K562 (cell line): Measurements from ENCODE around the gene FOXA3. TPM values are rescaled to one million over a fixed set of nuclear protein-coding genes. Genes with fewer than 3 reads are reported as not detected.

Source experiments
- ARNT ChIP-seq, 2 experiments: fragments of 450-650 bp; IDR thresholded peaks; 2 replicates each; pipeline ENCODE4 v1.6.1; 2016; ENCODE audit warnings: mild to moderate bottlenecking in 1 of 2
- ASH1L ChIP-seq: fragments of 450-650 bp; IDR thresholded peaks from 2 replicates; pipeline ENCODE4 v1.6.1; 2018; ENCODE audit warnings: borderline replicate concordance, mild to moderate bottlenecking, low read depth; ENCODE audit not compliant: partially characterized antibody
- ATF6 ChIP-seq: sonication (generic); formaldehyde crosslinking; IDR thresholded peaks from 2 replicates; pipeline ENCODE4 v1.4.0; 2020; ENCODE audit warnings: mild to moderate bottlenecking, missing genetic modification reagents
- CEBPG ChIP-seq, 3 experiments: fragments of 200-800 bp in 1 of 3; sonication (Bioruptor generic) in 1 of 3; sonication (generic) in 1 of 3; formaldehyde crosslinking in 1 of 3; IDR thresholded peaks in 2 of 3; conservative IDR thresholded peaks in 1 of 3; 2 replicates each; pipeline versions ENCODE4 v1.6.1 to v1.8.0; 2016 to 2022; ENCODE audit warnings: missing compliant biosample characterization in 2 of 3, missing genetic modification characterization in 2 of 3, mild to moderate bottlenecking in 1 of 3, missing genetic modification reagents in 1 of 3
- COPS2 ChIP-seq: fragments of 450-650 bp; conservative IDR thresholded peaks from 2 replicates; pipeline ENCODE4 v1.6.1; 2016; ENCODE audit warnings: mild to moderate bottlenecking, moderate library complexity
- EWSR1 ChIP-seq: fragments of 450-650 bp; IDR thresholded peaks from 2 replicates; pipeline ENCODE4 v1.6.1; 2018; ENCODE audit warnings: borderline replicate concordance, mild to moderate bottlenecking, low read depth, moderate library complexity; ENCODE audit not compliant: partially characterized antibody
- FOSL1 ChIP-seq: fragments of 200-800 bp; sonication (Bioruptor generic); conservative IDR thresholded peaks from 2 replicates; pipeline ENCODE4 v1.6.1; 2016; ENCODE audit warnings: missing genetic modification characterization, missing compliant biosample characterization
- HMBOX1 ChIP-seq: sonication (generic); IDR thresholded peaks from 2 replicates; pipeline ENCODE4 v1.6.1; 2016
- LARP7 ChIP-seq: fragments of 450-650 bp; IDR thresholded peaks from 2 replicates; pipeline ENCODE4 v1.6.1; 2016
- NCOA1 ChIP-seq: fragments of 450-650 bp; IDR thresholded peaks from 2 replicates; pipeline ENCODE4 v1.6.1; 2016; ENCODE audit warnings: low read depth
- PHF21A ChIP-seq: fragments of 450-650 bp; IDR thresholded peaks from 2 replicates; pipeline ENCODE4 v1.6.1; 2017; ENCODE audit warnings: low read depth, borderline replicate concordance
- RBM15 ChIP-seq: fragments of 200-400 bp; formaldehyde crosslinking; IDR thresholded peaks from 2 replicates; pipeline ENCODE4 v1.6.1; 2018; ENCODE audit warnings: mild to moderate bottlenecking, low read length, moderate library complexity; ENCODE audit not compliant: insufficient read depth
- THRAP3 ChIP-seq: fragments of 450-650 bp; IDR thresholded peaks from 2 replicates; pipeline ENCODE4 v1.6.1; 2016; ENCODE audit warnings: mild to moderate bottlenecking, inconsistent platforms, borderline replicate concordance
- TSHZ1 ChIP-seq: fragments of 250-450 bp; sonication (Bioruptor Pico); IDR thresholded peaks from 2 replicates; pipeline ENCODE4 v1.4.0; 2020; ENCODE audit warnings: mild to moderate bottlenecking, moderate library complexity
- ZBTB26 ChIP-seq: fragments of 450-650 bp; formaldehyde crosslinking; IDR thresholded peaks from 2 replicates; pipeline ENCODE4 v1.4.0; 2022; ENCODE audit warnings: missing genetic modification characterization
- ZFP1 ChIP-seq: fragments of 450-650 bp; formaldehyde crosslinking; IDR thresholded peaks from 2 replicates; pipeline ENCODE4 v1.4.0; 2020; ENCODE audit warnings: mild to moderate bottlenecking, mixed read lengths
- ZFP91 ChIP-seq: sonication (generic); formaldehyde crosslinking; IDR thresholded peaks from 2 replicates; pipeline ENCODE4 v1.8.0; 2022; ENCODE audit warnings: mild to moderate bottlenecking, missing genetic modification reagents
- ZNF12 ChIP-seq: sonication (generic); formaldehyde crosslinking; IDR thresholded peaks from 2 replicates; pipeline ENCODE4 v1.4.0; 2020; ENCODE audit warnings: mild to moderate bottlenecking, missing genetic modification reagents
- ZNF316 ChIP-seq: fragments of 450-650 bp; IDR thresholded peaks from 2 replicates; pipeline ENCODE4 v1.6.1; 2016
- ZNF324 ChIP-seq: fragments of 250-450 bp; sonication (Bioruptor Pico); IDR thresholded peaks from 2 replicates; pipeline ENCODE4 v1.4.0; 2020; ENCODE audit warnings: mild to moderate bottlenecking
- polyA plus RNA-seq, 8 experiments: library from polyadenylated mRNA; depleted of rRNA in 4 of 8; stranded (reverse) in 5 of 8; unstranded in 3 of 8; fragments of >200 nt; fragmentation: Nextera tagmentation in 2 of 8; fragmentation: Illumina TruSeq in 1 of 8; extraction: Ambion mirVana in 2 of 8; extraction: Trizol in 1 of 8; gene quantifications; 2 replicates each; pipeline versions ENCODE4 v1.2.1 to v1.2.3, GENCODE V29; 2011 to 2014; ENCODE audit warnings: inconsistent platforms in 1 of 8, missing spikeins in 1 of 8
- total RNA-seq, 7 experiments: library from RNA; depleted of rRNA in 6 of 7; stranded (reverse); fragments of >200 nt in 6 of 7; fragmentation: Illumina TruSeq in 2 of 7; extraction: Trizol in 2 of 7; gene quantifications; 2 replicates each; pipeline versions ENCODE4 v1.2.1 to v1.2.3, GENCODE V29; 2011 to 2021; ENCODE audit warnings: low replicate concordance in 1 of 7

Gene FOXA3
- total and polyA plus RNA-seq, 9 of the 15 experiments (the other 6 are each of a cell fraction or from before 2014, with no cell fraction given), result 1.3 to 15.5 (median 4.7) TPM

GRCh38 chr19:45863335-45863839, 739 bp upstream of the FOXA3 start (continued):
- TF ChIP-seq TSHZ1 (CRISPR knock-in tag) (no peak), CEBPG (CRISPR knock-in tag; IDR thresholded peaks at IDR 0.05) (no peak), CEBPG (tag; conservative IDR thresholded peaks at IDR 0.05 in 1 of 2, IDR thresholded peaks at IDR 0.05 in 1 of 2) (no peak), EWSR1 (no peak), HMBOX1 (no peak), ATF6 (CRISPR knock-in tag) (0 out of 2 replicates have a peak, but pooled peaks have one; percentile 69), ZNF324 (no peak), ARNT (IDR thresholded peaks at IDR 0.05) (no peak; a peak in 1 of 4 replicates), ASH1L (no peak), THRAP3 (no peak), FOSL1 (no peak), ZFP1 (CRISPR knock-in tag) (no peak), LARP7 (0 out of 2 replicates have a peak, but pooled peaks have one; percentile 24), PHF21A (no peak), ZFP91 (CRISPR knock-in tag) (no peak), COPS2 (no peak), ZBTB26 (CRISPR knock-in tag) (0 out of 2 replicates have a peak, but pooled peaks have one; percentile 8), NCOA1 (no peak), RBM15 (no peak), ZNF316 (no peak), ZNF12 (CRISPR knock-in tag) (peak; percentile 44; the same call in 1 of the 2 replicates)
